Measurements from ENCODE around the gene EFEMP1.

Gene EFEMP1, protein sequence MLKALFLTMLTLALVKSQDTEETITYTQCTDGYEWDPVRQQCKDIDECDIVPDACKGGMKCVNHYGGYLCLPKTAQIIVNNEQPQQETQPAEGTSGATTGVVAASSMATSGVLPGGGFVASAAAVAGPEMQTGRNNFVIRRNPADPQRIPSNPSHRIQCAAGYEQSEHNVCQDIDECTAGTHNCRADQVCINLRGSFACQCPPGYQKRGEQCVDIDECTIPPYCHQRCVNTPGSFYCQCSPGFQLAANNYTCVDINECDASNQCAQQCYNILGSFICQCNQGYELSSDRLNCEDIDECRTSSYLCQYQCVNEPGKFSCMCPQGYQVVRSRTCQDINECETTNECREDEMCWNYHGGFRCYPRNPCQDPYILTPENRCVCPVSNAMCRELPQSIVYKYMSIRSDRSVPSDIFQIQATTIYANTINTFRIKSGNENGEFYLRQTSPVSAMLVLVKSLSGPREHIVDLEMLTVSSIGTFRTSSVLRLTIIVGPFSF

DNA sequence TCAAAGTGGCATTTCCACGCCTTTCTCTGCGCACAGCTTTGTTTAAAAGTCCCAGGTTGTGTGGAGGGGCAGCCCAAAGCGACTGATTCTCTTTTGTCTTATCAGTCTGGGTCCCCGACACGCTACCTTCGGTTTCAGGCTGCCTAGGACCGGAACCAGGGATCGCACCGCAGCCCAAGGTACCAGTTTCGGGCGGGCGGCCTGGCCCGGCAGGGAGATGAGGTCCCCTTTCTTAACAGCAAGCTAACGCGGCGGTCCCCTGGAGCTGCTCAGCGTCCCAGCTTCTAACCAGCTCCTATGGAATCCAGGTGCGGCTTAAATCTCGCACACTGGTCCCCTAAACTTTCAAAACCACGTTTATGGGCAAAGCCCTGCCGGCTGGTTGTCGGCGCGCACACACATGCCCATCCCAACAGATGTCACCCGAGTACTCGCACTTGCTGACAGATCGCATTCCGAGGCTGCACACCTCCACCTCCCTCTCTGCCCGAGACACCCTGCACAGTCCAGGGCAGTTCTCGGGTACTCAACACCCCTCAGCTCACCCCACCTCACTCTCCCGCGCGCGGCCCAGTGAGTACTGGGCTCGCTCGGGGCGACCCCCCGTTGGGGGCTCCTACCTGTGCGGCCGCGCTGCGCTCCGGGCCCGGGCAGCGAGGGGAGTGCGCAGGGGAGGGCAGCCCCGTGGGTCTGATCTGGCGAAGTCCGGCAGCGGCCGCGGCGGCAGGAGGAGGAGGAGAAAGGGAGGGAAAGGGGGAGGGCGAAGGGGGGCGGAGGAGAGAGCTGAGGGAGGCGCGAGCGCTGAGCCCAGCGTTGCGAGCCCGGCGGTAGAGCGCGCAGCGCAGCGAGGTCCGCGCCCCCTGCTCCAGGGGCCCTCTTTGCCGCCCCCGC lies at the start of gene EFEMP1:
EFEMP1 (minus strand) TSS at position 692 of the 891 bp plus-strand sequence. CDS start 1,342 bp downstream, outside the sequence.
- no peak for DNase-seq

DNA sequence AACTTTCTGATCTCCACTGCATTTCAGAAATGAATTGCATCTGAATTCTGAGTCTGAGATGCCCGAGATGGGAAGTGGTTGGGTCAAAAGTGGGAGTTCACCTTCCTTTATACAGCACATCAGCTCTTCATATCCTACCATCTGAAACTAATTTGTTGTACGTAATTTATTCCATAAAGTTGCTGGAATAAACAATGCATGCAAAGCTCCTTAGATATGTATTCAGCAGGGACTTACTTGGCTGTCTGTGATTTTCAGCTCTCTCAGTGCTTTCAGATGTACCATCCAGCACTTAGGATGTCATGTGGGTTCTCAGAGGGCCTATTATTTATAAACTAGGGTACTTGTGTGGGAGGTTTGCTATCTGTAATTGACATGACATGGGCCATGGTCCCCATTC lies 46.9 kb upstream of the EFEMP1 start:
- no peak for DNase-seq

DNA sequence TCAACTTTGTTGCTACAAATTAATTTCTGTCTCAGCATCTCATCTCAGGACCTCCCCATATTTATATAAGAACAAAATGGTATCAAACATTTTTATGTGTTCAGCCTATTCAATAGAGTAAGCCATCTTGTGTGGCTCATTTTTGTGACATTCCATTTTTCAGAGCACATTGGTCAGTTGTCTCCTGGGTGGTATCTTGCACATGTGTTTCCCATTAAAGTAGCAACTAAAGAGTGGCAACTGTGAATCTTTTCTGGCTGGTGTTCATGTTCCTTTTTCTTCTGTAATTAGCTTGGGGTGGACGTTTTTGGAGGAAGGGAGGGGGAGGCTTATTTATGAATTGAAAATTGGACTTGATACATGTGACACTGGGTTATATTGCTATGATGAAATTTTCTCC lies 45.4 kb upstream of the EFEMP1 start:
- no peak for DNase-seq

DNA sequence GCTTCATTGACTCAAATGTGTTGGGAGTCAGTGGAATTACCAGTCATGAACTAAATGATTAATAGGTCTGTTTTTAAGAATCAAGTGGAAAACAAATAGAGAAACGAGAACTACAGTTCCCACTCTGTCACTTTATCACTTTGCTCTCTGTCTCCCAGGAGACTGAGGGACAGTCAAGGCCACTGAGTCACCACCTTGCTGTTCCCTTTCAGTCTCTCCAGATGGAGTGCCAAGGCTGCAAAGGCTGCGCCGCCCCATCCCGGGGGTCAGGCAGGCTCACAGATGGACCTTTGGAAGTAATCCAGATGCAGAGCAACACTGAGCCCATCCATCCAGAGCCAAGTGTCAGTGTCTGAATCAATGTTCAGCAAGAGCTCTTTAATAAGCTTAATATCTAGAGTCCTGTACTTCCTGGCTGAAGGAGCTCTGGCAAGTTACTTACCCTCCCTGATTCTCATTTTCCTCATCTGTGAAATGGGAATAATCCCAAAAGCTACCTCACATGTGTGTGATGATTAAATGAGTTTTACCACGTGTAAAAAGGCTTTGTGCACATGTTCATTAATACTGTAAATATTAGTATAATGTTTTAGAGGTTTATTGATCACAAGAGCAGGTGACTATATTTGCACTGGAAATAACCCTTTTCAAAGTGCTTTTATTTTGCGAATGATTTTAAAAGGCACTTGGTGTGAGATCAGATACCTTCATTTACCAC lies 43.0 kb upstream of the EFEMP1 start:
- DNase-seq, result no peak

DNA sequence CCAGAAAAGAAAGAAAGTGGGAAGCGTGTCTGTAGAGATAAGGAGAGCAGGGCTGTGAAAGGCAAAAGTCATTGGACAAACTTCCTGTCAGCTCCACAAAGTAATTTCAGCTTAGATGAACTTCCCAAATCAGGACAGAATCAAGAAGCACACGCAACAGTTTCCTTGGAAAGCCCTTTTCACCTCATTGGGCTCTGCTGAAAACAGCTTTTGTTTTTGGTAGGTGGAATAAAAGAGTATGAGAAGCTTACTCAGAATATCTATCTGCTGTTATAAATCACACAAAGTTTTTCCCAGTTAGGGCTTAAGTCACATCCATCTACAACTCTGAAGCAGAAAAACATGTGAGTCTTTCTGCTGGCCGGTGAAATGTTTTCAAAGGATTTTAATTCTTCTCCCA lies 42.4 kb upstream of the EFEMP1 start:
- no peak for DNase-seq

DNA sequence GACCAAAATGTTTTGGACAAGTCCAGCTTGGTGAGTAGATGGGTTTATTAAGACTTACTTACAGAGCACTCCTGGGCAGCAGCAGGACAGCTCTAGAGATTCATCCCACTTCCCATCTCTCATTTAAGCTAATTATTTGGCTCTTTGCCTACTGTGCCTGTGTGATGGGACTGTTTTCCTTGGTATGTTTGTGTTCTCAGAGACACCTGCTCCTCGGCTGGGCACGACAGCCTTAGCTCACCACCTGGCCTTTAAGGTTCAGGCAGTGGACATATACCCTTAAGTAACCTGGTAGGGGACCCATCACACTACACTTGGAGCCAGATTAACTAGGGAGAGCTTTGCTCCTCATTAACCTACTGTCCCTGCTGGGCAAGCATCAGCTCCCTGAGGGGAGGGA lies 41.7 kb upstream of the EFEMP1 start:
- DNase-seq, result no peak

DNA sequence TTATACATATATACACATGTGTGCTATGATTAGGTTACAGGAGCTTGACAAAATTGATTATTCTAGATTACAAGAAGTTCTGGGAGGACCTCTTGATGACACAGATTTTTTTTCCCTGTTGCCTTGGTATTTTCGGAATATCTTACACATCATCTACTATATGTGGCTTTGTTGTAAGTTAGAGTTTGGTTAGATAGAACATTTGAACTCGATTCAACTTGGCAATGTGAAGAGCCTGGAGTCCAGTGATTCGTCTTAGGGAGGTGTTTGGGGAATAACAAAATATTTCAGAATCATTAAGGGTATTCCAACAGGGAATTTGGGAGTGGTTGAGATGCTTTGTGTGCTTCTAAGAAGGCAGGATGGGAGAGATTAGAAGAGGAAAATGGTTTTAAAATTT lies 39.3 kb upstream of the EFEMP1 start:
- DNase-seq, result no peak

DNA sequence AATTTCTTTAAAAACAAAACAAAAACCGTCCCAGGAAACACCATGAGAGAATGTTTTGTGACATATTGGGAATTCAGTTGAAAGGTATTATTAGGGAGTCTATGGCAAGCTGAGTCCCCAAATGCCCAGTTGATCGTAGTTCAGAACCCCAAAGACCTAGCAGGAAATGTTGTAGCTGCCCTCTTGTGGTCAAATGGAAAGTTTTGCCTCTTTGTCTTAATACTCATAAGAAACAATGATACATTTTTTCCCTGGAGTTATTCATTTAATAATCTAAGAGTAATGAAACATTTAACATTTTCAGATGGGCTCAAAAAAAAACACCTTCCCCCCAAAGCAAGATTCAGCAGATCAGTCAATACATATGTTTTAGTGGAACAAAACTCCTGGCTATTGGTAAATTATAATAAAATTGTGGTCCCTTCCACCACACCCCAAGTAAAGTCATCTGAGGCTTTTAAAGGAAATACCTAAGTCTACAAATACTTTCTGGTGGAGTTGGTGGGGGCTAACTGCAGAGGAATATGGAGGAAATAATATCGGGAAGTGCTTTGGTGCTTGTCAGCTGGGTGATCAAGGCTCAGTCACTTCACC lies 37.8 kb upstream of the EFEMP1 start:
- DNase-seq, result peak; percentile 26

DNA sequence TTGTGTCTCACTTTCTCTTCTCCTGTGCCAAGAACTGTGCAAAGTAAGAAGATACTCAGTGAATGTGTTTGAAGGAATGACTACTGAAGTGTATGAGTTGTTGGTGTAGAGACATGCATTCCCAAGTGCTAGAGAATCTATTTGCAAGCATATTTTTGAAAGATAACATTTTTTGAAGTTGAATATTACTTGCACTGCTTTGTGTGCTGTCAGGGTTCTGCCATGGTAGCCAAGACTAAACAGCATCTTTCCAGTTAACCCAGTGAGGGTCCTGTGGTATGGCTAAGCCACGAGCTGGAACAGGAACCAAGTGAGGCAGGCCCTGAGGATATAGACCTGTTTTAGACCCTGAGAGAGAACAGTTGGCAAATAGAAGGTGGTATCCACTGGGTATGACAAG lies 35.2 kb upstream of the EFEMP1 start:
- no peak for DNase-seq

DNA sequence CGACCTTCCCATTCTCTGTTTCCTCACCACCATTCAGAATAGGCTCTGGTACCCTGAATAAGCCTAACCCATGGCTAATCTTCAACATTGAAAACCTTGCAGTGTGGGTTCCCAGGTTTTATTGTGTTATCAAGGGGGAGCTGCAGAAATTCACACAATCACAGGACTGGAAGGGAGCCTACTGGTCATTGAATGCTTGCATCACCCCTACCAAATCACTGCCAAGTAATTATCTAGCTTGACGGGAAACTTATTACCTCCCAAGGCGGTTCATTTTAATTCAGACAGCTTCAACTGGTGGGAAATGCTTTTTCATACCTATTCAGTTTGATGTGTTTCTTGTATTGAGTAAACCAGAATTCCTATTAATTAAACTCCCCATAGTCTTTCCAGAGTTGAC lies 33.6 kb upstream of the EFEMP1 start:
- DNase-seq, result no peak

DNA sequence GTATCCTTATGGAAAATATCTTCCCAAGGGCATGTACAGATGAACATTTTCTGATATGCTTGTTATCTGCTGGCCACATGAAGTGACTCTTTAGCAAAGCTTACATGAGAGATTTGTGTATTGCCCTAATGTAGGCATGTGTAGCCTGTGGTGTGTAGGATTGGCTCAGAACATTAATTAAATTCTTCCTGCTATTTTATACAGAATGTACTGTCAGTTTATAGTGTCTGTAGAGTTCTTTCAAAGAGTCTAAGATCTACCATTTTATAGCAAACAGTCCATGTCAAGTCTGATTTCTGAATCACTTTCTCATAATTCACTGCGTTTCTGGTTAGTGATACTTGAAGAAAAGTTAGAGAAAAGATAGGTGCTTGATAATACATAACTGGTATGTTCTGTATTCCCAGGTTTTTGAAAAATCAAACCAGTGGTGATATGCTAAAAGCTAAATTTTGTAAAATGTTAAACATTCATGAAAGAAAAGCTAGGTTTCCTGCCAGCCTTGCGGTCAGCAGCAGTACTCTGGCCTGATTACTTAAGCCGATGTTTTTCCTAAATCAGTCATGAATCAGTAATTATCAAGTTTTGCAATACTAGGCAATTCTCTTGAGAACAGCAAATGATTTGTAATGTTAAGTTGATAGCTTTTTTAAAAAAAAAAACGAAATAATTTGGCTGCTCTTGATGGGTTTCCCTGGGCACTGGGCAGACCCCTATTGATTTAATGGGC lies 30.9 kb upstream of the EFEMP1 start:
- no peak for DNase-seq

DNA sequence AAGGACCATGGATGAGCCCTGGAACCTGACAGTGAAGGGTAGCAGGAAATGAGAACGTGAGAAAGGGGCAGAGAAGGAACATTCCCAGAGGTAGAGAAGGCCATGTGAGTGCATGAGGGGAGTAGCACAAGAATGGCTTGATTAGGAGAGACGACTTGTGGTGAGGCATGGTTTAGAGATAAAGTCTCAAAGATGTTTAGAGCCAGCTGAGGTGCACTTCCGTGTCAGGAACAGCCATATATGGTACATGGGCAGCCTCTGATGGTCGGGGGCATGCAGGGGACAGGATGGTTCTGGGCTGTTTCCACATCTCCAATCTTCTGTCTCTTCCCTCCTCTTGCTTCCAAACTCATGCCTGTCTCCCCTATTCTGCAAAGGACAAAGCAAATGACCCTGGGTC lies 28.8 kb upstream of the EFEMP1 start:
- no peak for DNase-seq

DNA sequence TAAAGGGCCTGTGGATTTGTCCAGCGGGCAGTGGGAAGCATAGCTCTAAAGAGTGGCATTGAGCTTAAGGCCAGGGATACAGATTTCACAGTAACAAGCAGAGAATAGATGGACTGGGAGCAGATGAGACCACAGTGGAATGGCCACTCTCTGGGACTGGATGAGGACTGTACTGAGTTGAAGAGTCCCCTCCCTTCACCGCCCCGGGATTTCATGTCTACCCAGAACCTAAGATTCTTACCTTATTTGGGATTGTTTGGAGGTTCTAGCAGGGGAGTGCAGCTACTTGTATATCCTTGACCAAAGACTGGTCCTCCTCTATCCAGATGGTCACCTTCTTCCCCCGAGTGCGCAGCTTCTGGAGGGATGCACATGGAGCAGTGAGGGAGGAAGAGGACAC lies 28.0 kb upstream of the EFEMP1 start:
- DNase-seq, result no peak

DNA sequence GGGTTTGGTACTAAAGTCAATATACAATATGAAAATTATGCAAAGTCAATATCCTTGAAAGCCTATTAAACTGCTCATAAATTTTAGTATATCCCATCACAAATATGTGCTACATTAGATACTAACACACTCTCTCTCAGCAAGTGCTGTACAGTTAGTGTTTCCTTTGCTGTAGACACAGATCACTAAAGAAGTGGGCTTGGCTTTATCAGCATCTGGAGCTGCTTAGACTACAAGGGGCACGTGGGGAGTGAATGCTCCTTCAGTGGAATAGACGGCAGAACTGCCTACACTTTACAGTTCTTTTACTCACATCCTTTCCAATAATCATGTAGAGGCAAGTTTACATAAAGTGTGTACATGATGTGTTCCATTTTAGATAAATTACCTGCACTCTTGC lies 26.0 kb upstream of the EFEMP1 start:
- DNase-seq, result no peak

DNA sequence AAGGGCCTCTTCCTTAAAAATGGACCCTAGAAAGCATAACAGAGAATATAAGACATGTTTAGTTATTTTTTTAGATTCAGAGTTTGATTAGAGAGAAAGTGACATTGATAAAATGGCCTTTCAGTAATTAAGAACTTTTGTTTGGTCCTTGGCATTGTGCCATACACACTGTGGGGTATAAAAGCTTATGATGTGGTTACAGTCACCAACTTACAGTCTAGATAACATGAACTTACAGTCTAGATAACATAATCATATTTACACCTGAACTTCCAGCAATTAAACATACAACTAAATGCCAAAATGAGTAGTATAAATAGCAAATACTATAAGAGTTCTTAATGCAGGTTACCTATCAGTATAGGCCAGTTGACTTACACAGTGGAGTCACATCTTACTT lies 25.6 kb upstream of the EFEMP1 start:
- DNase-seq, result no peak

DNA sequence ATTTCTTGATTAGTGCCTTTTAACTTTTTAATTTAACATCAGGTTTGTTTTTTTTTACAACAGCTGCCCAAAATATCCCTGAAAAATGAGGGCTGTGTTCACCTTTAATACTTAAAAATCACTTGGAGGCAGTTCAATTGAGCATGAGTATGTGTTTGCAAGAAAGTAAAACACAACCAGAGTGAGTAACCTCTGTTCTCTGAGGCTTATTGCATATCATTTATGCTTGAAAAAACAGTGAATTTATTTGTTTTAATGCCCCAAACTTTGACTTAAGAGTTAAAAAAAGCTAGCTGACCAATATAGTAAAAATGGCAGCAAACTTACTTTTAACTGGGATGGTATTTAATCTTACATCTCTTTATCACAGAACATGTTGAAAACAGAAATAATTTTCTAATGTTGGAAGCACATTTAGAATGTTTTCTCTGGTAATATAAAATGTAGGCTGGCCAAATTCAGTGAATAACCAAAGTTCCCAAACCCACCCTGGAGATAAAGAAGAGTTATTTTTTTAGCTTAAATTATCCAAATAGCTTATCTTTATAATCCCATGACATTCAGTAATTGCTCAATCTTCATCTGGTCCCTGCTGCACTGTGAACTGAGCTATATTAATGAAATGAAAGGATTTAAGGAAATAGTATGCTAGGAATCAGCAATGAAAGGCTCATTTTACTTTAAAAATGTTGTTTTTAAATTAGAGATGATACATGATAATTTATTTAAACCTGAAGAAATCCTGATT lies 24.8 kb upstream of the EFEMP1 start:
- no peak for DNase-seq

DNA sequence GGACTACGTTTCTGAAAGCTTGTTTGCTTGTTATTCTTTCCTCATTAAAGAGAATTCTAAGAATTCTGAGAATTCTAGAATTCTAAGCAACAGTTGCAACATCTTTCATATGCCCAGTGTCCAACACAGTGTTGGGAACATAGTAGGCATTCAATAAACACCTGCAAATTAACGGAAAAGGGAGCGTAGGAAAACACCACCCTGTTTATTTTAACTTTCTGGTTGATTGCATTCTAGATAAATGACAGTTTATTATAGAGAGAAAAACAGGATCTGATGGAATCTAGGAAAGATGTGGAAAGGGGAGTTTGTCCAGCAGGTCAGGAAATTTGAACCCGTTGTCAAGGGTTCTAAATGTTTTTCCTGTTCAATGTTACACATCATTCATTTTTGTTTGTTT lies 24.2 kb upstream of the EFEMP1 start:
- DNase-seq, result no peak

DNA sequence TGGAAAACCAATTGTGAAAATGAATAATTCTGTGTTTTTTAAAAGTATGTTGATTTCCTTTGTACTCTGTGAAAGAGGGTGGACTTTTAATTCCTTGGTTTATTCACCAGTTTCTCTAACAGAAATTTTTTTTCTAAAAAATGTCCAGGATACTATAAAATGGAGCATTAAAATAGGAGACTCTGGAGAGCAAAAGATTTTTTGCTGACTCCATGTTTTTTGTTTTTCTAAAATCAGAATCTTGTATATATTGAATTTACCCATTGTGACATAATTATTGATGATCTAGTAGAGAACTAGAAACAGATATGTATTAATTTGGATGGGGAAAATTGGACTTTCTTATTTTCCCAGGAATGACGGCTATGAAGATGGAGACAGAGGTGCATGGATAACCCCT lies 23.2 kb upstream of the EFEMP1 start:
- DNase-seq, result no peak

DNA sequence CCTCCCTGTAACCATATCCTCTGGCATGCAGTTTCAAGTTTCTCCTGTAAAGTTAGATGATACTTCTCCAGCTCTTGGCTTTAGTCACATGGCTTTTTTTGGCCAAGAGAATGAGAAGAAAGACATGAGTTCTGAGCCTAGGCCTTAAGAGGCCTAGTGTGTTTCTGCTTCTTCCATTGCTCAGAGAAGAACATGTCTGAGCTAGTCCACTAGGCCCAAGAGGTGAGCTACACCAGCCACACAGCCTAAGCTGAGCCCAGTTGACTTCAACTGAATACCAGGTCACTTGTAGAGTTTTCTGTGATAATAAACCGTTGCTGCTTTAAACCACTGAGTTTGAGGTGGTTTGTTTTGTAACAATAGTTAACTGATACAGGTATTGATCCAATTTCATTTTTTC lies 19.9 kb upstream of the EFEMP1 start:
- DNase-seq, result no peak

DNA sequence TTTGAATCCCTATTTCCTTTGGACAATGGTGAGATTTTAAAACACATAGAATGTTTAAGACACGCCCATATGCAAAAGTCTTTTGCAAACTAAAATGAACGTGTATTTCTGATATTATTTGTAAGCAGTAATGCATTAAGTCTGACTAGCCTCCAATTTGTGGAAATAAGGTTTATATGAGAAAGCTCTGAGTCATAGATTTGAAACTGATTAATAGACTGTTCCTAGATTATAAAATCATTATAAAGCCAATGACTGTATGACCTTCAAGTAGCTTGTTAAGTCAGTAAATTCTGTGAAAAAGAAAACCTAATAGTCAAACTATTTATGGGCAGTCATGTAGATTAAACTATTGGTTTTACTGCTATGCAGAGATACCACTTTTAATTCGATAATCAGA lies 12.8 kb upstream of the EFEMP1 start:
- DNase-seq, result no peak

DNA sequence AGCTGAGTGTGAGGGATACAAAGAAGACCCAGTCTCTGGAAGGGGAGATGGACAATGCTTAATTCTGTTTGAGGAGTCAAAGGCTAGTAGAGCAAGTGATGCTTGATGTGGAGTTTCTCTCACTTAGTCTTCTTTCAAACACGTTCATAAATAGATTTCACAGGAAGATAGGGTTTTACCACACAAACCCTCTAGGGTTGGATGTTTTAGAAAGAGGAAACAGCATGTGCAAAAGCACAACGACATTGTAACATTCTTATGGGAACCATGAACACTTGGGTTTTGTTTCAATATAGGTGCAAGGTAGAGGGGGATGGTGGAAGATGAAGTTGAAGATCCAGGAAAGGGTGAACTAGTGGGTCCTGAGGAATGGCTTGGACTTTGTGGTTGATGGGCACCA lies 10.8 kb upstream of the EFEMP1 start:
- DNase-seq, result no peak

DNA sequence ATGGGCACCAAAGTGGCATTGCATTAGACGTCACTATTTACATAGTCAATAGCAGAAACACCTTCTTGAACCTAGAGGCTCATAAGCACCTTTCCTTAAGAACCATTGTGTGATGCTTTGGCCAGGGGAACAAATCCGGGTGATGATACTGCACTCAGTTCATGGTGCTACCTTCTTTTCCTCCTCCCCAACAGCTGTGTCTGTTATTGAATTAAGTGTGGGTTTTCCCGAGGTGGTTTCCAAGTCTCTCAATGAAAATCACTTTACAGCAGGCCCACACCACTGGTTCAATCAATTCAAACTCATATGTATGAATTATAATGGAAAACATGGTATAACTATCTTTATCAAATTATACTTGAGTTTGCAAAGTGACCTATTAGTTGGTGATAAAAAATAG lies 9.3 kb upstream of the EFEMP1 start:
- DNase-seq, result no peak
